ENCODE measurements around the gene STYXL1. TPM values are rescaled to one million over a fixed set of nuclear protein-coding genes. Genes with fewer than 3 reads are reported as not detected.

Gene STYXL1
- total and polyA plus RNA-seq, 2 experiments from 2014 or later: 42.5 to 54.7 TPM

- no peaks in the 10 kb centered on the region for H3K9me3 ChIP-seq (ENCODE audit: low read depth)
- H3K9ac ChIP-seq: no peak overlapping the region
- in situ Hi-C loops (cut with MboI): no loop called here
- no peaks in the 10 kb centered on the region for H3K79me2 ChIP-seq (ENCODE audit: insufficient read depth)
- no peak overlapping the region for H3K4me2 ChIP-seq (ENCODE audit: unreplicated experiment)
- TF ChIP-seq EZH2 (IDR thresholded peaks at IDR 0.05; ENCODE audit: insufficient read depth, poor library complexity, severe bottlenecking) (no peak), EZH2phosphoT487 (IDR thresholded peaks at IDR 0.05; ENCODE audit: insufficient read depth, low read depth) (no peak)
- peaks cover 9% of the 10 kb centered on the region; the same call in 1 of the 2 replicates for H3K36me3 ChIP-seq (ENCODE audit: low read depth)
- H3K4me3 ChIP-seq: no peak overlapping the region
- peaks cover 4% of the 10 kb centered on the region; the same call in 1 of the 2 replicates for H3F3A ChIP-seq (ENCODE audit: insufficient read depth)
- H3K27ac ChIP-seq: no peak overlapping the region
- peaks cover 3% of the 10 kb centered on the region; the same call in 1 of the 2 replicates for H3K4me1 ChIP-seq (ENCODE audit: insufficient read depth)
- no peaks in the 10 kb centered on the region for H4K20me1 ChIP-seq (ENCODE audit: insufficient read depth)
- no peaks in the 10 kb centered on the region for H3K9me2 ChIP-seq (ENCODE audit: insufficient read depth)
- H2AFZ ChIP-seq: no peak overlapping the region
- DNase-seq: no peak
- H3K27me3 ChIP-seq (replicated peaks; ENCODE audit: insufficient read depth): no peaks in the 10 kb centered on the region
- 93 to 95% methylated on average over 16 of the region's 16 CpGs for WGBS, 2 experiments (ENCODE audit: low coverage in 1 of 2, low lambda C conversion rate in 2 of 2, missing lambda C conversion rate in 2 of 2)
Measured at GRCh38 chr7:75957021-75957736, 90.6 kb downstream of the STYXL1 start.

- Histone ChIP-seq H3K9me3 (ENCODE audit: low read depth) (no peaks in the 10 kb centered on the region), H3F3A (ENCODE audit: insufficient read depth) (no peaks in the 10 kb centered on the region), H2AFZ (no peak overlapping the region), H3K79me2 (ENCODE audit: insufficient read depth) (no peaks in the 10 kb centered on the region; the same call in 1 of the 2 replicates), H3K27ac (no peak overlapping the region), H3K4me2 (ENCODE audit: unreplicated experiment) (no peak overlapping the region), H3K9ac (no peak overlapping the region), H3K27me3 (replicated peaks; ENCODE audit: insufficient read depth) (no peaks in the 10 kb centered on the region), H3K9me2 (ENCODE audit: insufficient read depth) (no peaks in the 10 kb centered on the region), H3K4me1 (ENCODE audit: insufficient read depth) (peaks cover 9% of the 10 kb centered on the region), H4K20me1 (ENCODE audit: insufficient read depth) (no peaks in the 10 kb centered on the region), H3K4me3 (no peak overlapping the region), H3K36me3 (ENCODE audit: low read depth) (peaks cover 9% of the 10 kb centered on the region; the same call in 1 of the 2 replicates)
- no peak for TF ChIP-seq EZH2 (IDR thresholded peaks at IDR 0.05; ENCODE audit: insufficient read depth, poor library complexity, severe bottlenecking)
- no peak for TF ChIP-seq EZH2phosphoT487 (IDR thresholded peaks at IDR 0.05; ENCODE audit: insufficient read depth, low read depth)
- 91 to 94% methylated on average over 12 of the region's 12 CpGs for WGBS, 2 experiments (ENCODE audit: low coverage in 1 of 2, low lambda C conversion rate in 2 of 2, missing lambda C conversion rate in 2 of 2)
- DNase-seq: no peak
- in situ Hi-C loops (cut with MboI): no loop called here
Measured at GRCh38 chr7:75955331-75955955, 92.4 kb downstream of the STYXL1 start.

- Histone ChIP-seq H3K27ac (no peak overlapping the region), H3K9ac (no peak overlapping the region), H3K4me1 (ENCODE audit: insufficient read depth) (peaks cover 9% of the 10 kb centered on the region), H3K4me2 (ENCODE audit: unreplicated experiment) (no peak overlapping the region), H3K27me3 (replicated peaks; ENCODE audit: insufficient read depth) (no peaks in the 10 kb centered on the region), H3K79me2 (ENCODE audit: insufficient read depth) (peaks cover 13% of the 10 kb centered on the region), H3F3A (ENCODE audit: insufficient read depth) (no peaks in the 10 kb centered on the region), H3K9me3 (ENCODE audit: low read depth) (no peaks in the 10 kb centered on the region), H3K9me2 (ENCODE audit: insufficient read depth) (no peaks in the 10 kb centered on the region), H3K36me3 (ENCODE audit: low read depth) (peaks cover 9% of the 10 kb centered on the region; the same call in 1 of the 2 replicates), H3K4me3 (no peak overlapping the region), H2AFZ (no peak overlapping the region), H4K20me1 (ENCODE audit: insufficient read depth) (no peaks in the 10 kb centered on the region)
- WGBS, 2 experiments (ENCODE audit: low coverage in 1 of 2, low lambda C conversion rate in 2 of 2, missing lambda C conversion rate in 2 of 2): 89 to 91% methylated on average over 10 to 11 of the region's 11 CpGs
- TF ChIP-seq EZH2 (IDR thresholded peaks at IDR 0.05; ENCODE audit: insufficient read depth, poor library complexity, severe bottlenecking) (no peak), EZH2phosphoT487 (IDR thresholded peaks at IDR 0.05; ENCODE audit: insufficient read depth, low read depth) (no peak)
- DNase-seq: no peak
- in situ Hi-C loops (cut with MboI): no loop called here
Measured at GRCh38 chr7:75953931-75954330, 93.9 kb downstream of the STYXL1 start.

- Histone ChIP-seq H3K4me3 (no peak overlapping the region), H3F3A (ENCODE audit: insufficient read depth) (no peaks in the 10 kb centered on the region), H3K9me2 (ENCODE audit: insufficient read depth) (no peaks in the 10 kb centered on the region), H3K4me1 (ENCODE audit: insufficient read depth) (peaks cover 9% of the 10 kb centered on the region), H4K20me1 (ENCODE audit: insufficient read depth) (no peaks in the 10 kb centered on the region), H3K4me2 (ENCODE audit: unreplicated experiment) (no peak overlapping the region), H2AFZ (no peak overlapping the region), H3K79me2 (ENCODE audit: insufficient read depth) (peaks cover 17% of the 10 kb centered on the region), H3K9me3 (ENCODE audit: low read depth) (no peaks in the 10 kb centered on the region), H3K27ac (no peak overlapping the region), H3K27me3 (replicated peaks; ENCODE audit: insufficient read depth) (no peaks in the 10 kb centered on the region), H3K36me3 (ENCODE audit: low read depth) (peaks cover 9% of the 10 kb centered on the region; the same call in 1 of the 2 replicates), H3K9ac (no peak overlapping the region)
- in situ Hi-C loops (cut with MboI): no loop called here
- 87 to 93% methylated on average over 7 of the region's 7 CpGs for WGBS, 2 experiments (ENCODE audit: low coverage in 1 of 2, low lambda C conversion rate in 2 of 2, missing lambda C conversion rate in 2 of 2)
- DNase-seq: no peak
- no peak for TF ChIP-seq EZH2phosphoT487 (IDR thresholded peaks at IDR 0.05; ENCODE audit: insufficient read depth, low read depth)
- no peak for TF ChIP-seq EZH2 (IDR thresholded peaks at IDR 0.05; ENCODE audit: insufficient read depth, poor library complexity, severe bottlenecking)
Measured at GRCh38 chr7:75953431-75953830, 94.4 kb downstream of the STYXL1 start.

Data from GM23248 (cell line).